Measurements from ENCODE around the gene DACH2.
A peak's percentile ranks its signal among the peaks of the same experiment; 100 is the strongest.
"Not testable (repeated sequence)": the region's sequence is repeated elsewhere in the genome, so short reads cannot be mapped to it uniquely, and the experiment has no call there.

DACH2 gene

DNA sequence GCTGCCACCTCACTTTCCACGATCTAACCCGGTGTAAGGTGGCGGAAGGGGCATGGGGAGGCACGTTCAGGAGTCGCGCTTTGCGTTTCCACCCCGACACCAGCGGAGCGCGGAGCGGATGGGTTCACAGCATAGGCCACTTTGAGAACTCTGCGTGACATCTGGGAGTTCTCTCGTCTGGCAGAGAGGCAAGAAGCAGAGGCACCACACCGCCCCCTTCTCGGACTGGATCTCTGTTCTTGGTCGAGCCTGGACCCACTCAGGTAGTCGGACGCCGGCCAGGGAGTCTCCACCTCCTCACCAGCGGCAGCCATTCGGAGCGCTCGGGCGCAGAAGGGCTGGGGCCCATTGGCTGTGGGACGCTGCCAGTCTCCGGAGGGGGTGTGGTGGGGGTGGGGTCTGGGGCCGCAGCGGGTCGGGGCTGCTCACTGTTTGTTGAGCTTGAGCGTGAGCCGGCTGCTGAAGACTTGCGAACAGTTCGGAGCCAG lies at the start of gene DACH2:
DACH2 (plus strand) TSS at position 428 of the 488 bp plus-strand sequence.
- Mint-ChIP-seq H3K4me3 (peak within 1 kb of the TSS; percentile 77 to 82), H3K27me3 (peaks cover 54% of the 10 kb centered on the region), H3K9me3 (peaks cover 0 to 3% of the 10 kb centered on the region in 2 donors), H3K4me1 (peaks cover 13% of the 10 kb centered on the region), H3K27ac (no peak within 1 kb of the TSS)
- ATAC-seq (peak; percentile 95), DNase-seq (peak; percentile 41)

DNA sequence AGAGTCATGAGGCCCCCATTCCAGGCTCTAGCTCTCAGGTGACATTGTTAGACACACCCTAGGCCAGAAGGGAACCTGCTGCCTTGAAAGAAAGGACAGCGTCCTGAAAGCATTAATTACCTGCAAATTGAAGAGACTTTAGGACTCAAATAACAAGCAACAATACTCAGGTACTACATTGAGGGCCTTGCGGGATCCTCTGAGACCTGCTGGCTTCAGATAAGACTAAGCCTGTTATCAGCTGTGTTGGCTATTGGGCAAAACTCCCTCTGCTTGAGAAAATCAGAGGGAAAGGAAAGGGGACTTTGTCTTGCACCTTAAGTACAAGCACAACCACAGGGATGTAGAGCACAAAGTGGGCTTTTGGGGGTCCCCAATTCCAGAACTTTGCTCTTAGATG lies 45.9 kb upstream of the DACH2 start:
- Mint-ChIP-seq H3K9me3 (no peaks in the 10 kb centered on the region), H3K4me1 (no peaks in the 10 kb centered on the region), H3K27ac (no peak overlapping the region), H3K4me3 (no peak overlapping the region), H3K27me3 (no peaks in the 10 kb centered on the region)
- no peak for ATAC-seq
- no peak for DNase-seq

- Mint-ChIP-seq H3K27ac (no peak overlapping the region), H3K27me3 (no peaks in the 10 kb centered on the region)
Measured at GRCh38 chrX:86103061-86103460, 45.2 kb upstream of the DACH2 start.

GRCh38 chrX:86104526-86104925 lies 43.7 kb upstream of the DACH2 start:
- H3K27ac Mint-ChIP-seq: no peak overlapping the region
- no peaks in the 10 kb centered on the region for H3K27me3 Mint-ChIP-seq
- DNase-seq (no peak), ATAC-seq (no peak)
- H3K9me3 Mint-ChIP-seq: no peaks in the 10 kb centered on the region
- H3K4me3 Mint-ChIP-seq: no peak overlapping the region
- no peaks in the 10 kb centered on the region for H3K4me1 Mint-ChIP-seq

More at GRCh38 chrX:86103061-86103460, 45.2 kb upstream of the DACH2 start:
- H3K4me1 Mint-ChIP-seq: no peaks in the 10 kb centered on the region
- H3K9me3 Mint-ChIP-seq: no peaks in the 10 kb centered on the region
- ATAC-seq (no peak), DNase-seq (no peak)
- no peak overlapping the region for H3K4me3 Mint-ChIP-seq

- DNase-seq (no peak), ATAC-seq (no peak)
- Mint-ChIP-seq H3K4me1 (no peaks in the 10 kb centered on the region), H3K4me3 (no peak overlapping the region), H3K9me3 (peaks cover 0 to 37% of the 10 kb centered on the region in 2 donors), H3K27ac (no peak overlapping the region), H3K27me3 (no peaks in the 10 kb centered on the region)
Measured at GRCh38 chrX:86121916-86122315, 26.3 kb upstream of the DACH2 start.

DNA sequence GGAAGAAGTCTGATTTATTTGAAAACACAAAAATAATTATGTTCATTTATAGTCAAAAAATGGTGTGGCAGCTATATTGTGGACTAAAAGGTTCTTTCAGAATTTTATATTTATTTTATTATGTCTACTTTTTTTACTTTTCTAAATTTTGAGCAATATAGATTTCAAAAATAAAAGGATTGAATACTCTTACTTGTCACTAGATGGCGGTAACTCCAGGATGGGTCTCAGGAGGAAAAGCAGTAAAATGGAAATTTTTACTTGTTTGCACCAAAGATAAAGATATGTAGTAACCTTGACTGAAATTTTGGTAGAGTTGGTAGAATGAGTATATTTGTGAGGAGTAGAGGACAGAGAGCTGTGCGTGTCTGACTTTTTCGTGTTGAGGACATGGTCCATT lies 14.5 kb upstream of the DACH2 start:
- Mint-ChIP-seq H3K4me1 (no peaks in the 10 kb centered on the region), H3K4me3 (no peak overlapping the region), H3K9me3 (no peaks in the 10 kb centered on the region), H3K27me3 (no peaks in the 10 kb centered on the region), H3K27ac (no peak overlapping the region)
- no peak for ATAC-seq
- no peak for DNase-seq

DNA sequence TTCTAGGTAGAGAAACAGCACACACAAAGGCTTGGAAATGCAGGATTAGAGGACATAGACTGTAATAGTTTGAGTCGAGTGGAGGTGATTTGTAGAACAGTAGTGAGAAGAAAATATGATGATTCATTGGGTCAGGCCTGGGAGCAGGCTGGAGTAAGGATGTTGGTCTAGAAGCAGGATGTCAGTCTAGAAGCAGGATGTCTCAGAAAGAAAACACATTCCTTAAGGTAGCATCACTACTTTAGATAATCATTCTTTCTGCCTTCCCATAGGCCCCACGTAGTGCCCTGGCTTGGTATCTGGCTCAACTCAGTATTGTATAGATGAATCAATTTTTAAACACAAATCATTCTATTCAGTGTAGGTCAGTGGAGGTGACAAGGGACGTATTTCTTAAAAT lies 11.2 kb upstream of the DACH2 start:
- H3K27me3 Mint-ChIP-seq: no peaks in the 10 kb centered on the region
- ATAC-seq: no peak
- no peak for DNase-seq
- no peaks in the 10 kb centered on the region for H3K9me3 Mint-ChIP-seq
- H3K27ac Mint-ChIP-seq: no peak overlapping the region
- H3K4me1 Mint-ChIP-seq: no peaks in the 10 kb centered on the region
- no peak overlapping the region for H3K4me3 Mint-ChIP-seq

- Mint-ChIP-seq H3K4me3 (no peak overlapping the region), H3K27me3 (peaks cover 24% of the 10 kb centered on the region), H3K9me3 (peaks cover 0 to 7% of the 10 kb centered on the region in 2 donors), H3K4me1 (no peaks in the 10 kb centered on the region), H3K27ac (no peak overlapping the region)
- DNase-seq (no peak), ATAC-seq (no peak)
Measured at GRCh38 chrX:86141786-86142185, 6.5 kb upstream of the DACH2 start.

DNA sequence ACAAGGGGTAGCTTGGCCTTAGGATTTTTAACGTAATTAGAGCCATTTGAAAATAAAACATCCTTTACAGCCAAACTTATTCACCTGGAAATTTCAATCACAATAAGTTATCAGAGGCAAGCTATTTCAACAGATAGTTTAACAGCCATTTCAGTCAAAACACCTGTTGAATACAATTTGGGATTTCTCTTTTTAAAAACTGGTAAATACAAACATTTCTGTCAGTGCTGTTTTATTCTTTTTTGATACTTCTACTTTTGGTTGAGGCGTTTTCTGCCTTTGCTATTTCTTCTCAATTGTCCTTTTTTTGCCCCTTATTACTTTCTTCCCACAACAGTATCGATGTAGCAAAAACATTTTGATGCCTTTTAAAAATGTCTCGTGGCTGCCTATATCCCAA lies 2.1 kb upstream of the DACH2 start:
- ATAC-seq: no peak
- Mint-ChIP-seq H3K27ac (no peak overlapping the region), H3K27me3 (peaks cover 59% of the 10 kb centered on the region), H3K4me1 (peaks cover 13% of the 10 kb centered on the region), H3K4me3 (no peak overlapping the region), H3K9me3 (peaks cover 0 to 7% of the 10 kb centered on the region in 2 donors)
- no peak for DNase-seq

DNA sequence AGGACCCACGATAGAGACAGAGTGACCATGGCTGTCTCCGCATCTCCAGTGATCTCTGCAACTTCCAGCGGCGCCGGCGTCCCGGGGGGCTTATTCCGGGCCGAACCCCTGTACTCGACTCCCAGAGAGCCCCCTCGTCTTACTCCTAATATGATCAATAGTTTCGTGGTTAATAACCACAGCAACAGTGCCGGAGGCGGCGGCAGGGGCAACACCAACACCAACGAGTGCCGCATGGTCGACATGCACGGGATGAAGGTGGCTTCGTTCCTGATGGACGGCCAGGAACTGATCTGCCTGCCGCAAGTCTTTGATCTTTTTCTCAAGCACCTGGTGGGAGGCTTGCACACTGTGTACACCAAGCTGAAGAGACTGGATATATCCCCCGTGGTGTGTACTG lies 343 bp downstream of the DACH2 start:
- Mint-ChIP-seq H3K4me1 (peaks cover 13% of the 10 kb centered on the region), H3K9me3 (no peaks in the 10 kb centered on the region), H3K4me3 (peak overlapping the region; percentile 77 to 82), H3K27ac (no peak overlapping the region), H3K27me3 (peaks cover 49% of the 10 kb centered on the region)
- no peak for DNase-seq
- ATAC-seq: peak; percentile 42

DNA sequence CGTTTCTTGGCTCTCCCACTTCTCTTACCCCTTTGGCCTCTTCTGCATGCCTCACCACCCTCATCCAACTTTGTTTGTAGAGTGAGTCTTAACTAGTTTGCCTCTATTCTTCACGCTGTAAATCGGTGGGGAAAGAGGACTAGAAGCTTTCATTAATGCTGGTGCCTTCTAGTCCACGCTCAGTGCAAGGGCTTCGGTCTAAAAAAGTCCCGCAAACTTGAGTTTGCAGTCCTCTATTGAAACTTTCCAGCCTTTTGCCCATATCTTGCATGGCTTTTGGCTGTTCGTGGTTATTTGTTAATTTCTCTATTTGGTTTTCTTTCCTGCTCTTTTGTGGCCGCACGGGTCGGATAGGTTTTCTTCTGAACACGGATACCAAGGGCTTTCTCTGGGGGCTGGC lies 868 bp downstream of the DACH2 start:
- ATAC-seq: no peak
- Mint-ChIP-seq H3K4me3 (peak overlapping the region; percentile 77 to 82), H3K27ac (no peak overlapping the region), H3K9me3 (no peaks in the 10 kb centered on the region), H3K4me1 (peaks cover 13% of the 10 kb centered on the region), H3K27me3 (peaks cover 44% of the 10 kb centered on the region)
- no peak for DNase-seq

DNA sequence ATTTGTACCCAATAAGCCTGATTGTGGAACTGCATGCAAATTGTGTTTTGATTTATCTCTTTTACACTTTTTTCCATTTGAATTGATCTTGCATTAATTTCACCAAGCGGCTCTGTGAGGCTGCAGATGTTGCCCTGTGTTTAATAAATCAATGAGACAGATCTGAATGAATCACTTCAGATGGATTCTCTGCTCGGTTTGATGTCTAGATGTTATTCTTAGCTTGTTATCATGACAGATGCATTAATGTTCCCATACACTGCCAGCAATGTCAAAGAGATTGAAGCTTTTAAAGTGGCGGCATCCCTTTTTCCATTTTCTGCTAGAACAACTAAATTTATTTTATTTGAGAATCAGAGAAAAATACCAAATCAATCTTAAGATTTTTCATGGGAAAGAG lies 6.3 kb downstream of the DACH2 start:
- Mint-ChIP-seq H3K27me3 (peaks cover 13% of the 10 kb centered on the region), H3K27ac (no peak overlapping the region), H3K9me3 (no peaks in the 10 kb centered on the region), H3K4me3 (no peak overlapping the region), H3K4me1 (peaks cover under 1% of the 10 kb centered on the region)
- ATAC-seq (no peak), DNase-seq (no peak)

DNA sequence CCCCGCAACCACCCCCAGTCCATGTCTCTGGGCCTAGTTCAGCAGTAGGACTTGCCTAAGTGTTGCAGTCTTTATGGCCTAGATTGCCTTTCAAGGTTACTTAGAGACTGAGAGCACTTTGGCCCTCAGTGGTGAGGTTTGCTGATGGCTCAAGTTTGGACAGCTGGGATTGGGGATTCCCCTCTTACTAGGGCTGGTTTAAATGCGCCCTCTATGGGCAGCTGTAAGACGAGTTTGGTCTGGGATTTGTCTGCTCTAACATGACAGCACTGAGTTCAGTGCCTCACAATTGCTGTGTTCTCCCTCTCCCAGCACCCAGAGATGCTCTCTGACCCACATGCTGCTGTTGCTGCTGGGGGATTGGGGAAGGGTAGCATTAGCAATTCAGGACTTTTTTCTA lies 23.1 kb downstream of the DACH2 start:
- H3K27me3 Mint-ChIP-seq: peaks cover 9% of the 10 kb centered on the region
- no peak overlapping the region for H3K4me3 Mint-ChIP-seq
- no peak for DNase-seq
- peaks cover 0 to 5% of the 10 kb centered on the region in 2 donors for H3K9me3 Mint-ChIP-seq
- ATAC-seq: no peak
- H3K4me1 Mint-ChIP-seq: no peaks in the 10 kb centered on the region
- no peak overlapping the region for H3K27ac Mint-ChIP-seq

GRCh38 chrX:86178906-86179305 lies 30.7 kb downstream of the DACH2 start:
- Mint-ChIP-seq H3K4me1 (no peaks in the 10 kb centered on the region), H3K27me3 (no peaks in the 10 kb centered on the region), H3K9me3 (no peaks in the 10 kb centered on the region), H3K4me3 (no peak overlapping the region), H3K27ac (no peak overlapping the region)
- DNase-seq: no peak
- no peak for ATAC-seq

DNA sequence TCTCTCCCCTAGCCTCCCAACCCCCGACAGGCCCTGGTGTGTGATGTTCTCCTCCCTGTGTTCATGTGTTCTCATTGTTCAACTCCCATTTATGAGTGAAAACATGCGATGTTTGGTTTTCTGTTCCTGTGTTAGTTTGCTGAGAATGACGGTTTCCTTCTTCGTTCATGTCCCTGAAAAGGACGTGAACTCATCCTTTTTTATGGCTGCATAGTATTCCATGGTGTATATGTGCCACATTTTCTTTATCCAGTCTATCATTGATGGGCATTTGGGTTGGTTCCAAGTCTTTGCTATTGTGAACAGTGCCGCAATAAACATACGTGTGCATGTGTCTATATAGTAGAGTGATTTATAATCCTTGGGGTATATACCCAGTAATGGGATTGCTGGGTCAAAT lies 33.1 kb downstream of the DACH2 start:
- ATAC-seq, H3K4me3 Mint-ChIP-seq, H3K4me1 Mint-ChIP-seq, H3K9me3 Mint-ChIP-seq, H3K27me3 Mint-ChIP-seq, H3K27ac Mint-ChIP-seq, DNase-seq: not testable (repeated sequence)

GRCh38 chrX:86192827-86193226 lies 44.6 kb downstream of the DACH2 start:
- no peak for DNase-seq
- H3K4me3 Mint-ChIP-seq: no peak overlapping the region
- H3K9me3 Mint-ChIP-seq: no peaks in the 10 kb centered on the region
- H3K27me3 Mint-ChIP-seq: no peaks in the 10 kb centered on the region
- no peaks in the 10 kb centered on the region for H3K4me1 Mint-ChIP-seq
- H3K27ac Mint-ChIP-seq: no peak overlapping the region
- ATAC-seq: no peak

GRCh38 chrX:86194758-86195157 lies 46.5 kb downstream of the DACH2 start:
- Mint-ChIP-seq H3K27me3 (no peaks in the 10 kb centered on the region), H3K27ac (no peak overlapping the region), H3K4me3 (no peak overlapping the region), H3K9me3 (no peaks in the 10 kb centered on the region), H3K4me1 (no peaks in the 10 kb centered on the region)
- ATAC-seq: no peak
- no peak for DNase-seq
